Measurements from ENCODE around the gene RBM15. TPM values are rescaled to one million over a fixed set of nuclear protein-coding genes. Genes with fewer than 3 reads are reported as not detected.
A peak's percentile ranks its signal among the peaks of the same experiment; 100 is the strongest.

Gene RBM15, protein sequence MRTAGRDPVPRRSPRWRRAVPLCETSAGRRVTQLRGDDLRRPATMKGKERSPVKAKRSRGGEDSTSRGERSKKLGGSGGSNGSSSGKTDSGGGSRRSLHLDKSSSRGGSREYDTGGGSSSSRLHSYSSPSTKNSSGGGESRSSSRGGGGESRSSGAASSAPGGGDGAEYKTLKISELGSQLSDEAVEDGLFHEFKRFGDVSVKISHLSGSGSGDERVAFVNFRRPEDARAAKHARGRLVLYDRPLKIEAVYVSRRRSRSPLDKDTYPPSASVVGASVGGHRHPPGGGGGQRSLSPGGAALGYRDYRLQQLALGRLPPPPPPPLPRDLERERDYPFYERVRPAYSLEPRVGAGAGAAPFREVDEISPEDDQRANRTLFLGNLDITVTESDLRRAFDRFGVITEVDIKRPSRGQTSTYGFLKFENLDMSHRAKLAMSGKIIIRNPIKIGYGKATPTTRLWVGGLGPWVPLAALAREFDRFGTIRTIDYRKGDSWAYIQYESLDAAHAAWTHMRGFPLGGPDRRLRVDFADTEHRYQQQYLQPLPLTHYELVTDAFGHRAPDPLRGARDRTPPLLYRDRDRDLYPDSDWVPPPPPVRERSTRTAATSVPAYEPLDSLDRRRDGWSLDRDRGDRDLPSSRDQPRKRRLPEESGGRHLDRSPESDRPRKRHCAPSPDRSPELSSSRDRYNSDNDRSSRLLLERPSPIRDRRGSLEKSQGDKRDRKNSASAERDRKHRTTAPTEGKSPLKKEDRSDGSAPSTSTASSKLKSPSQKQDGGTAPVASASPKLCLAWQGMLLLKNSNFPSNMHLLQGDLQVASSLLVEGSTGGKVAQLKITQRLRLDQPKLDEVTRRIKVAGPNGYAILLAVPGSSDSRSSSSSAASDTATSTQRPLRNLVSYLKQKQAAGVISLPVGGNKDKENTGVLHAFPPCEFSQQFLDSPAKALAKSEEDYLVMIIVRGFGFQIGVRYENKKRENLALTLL
- 56.5 and 66.1 TPM in 2 replicates for total RNA-seq (2014; rRNA removed; shearing (Covaris generic))

DNA sequence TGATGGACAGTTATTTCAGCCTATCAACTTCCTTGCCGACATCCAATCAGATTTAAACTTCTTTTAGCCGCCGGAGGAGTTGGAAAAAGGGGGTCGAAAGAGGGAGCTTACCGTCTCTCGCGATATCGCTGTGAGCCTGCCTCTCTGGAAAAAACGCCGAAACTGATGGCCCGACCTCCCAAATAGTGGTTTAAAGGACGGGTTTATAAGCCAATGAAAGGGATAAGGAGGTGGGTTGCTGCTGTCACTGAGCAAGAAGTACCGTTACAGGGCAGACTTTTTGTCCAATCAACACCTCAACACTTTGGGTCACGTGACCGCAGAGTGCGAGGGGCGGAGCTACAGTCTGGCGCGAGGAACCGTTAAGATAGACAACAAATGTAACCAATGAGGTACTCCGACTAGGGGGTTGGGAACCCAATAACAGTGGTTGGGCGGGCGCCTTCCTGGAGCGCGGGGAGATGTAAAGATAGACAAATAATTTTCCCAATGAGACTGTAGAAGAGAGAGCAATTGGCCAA, at the start of gene RBM15:
Gene RBM15 (plus strand): TSS at position 492 of the 521 bp plus-strand sequence. CDS start 29 bp downstream, at position 521.
- peak; percentile 99 to 100 for DNase-seq
- no peaks in the 10 kb centered on the region for H3K27me3 ChIP-seq
- H3K4me3 ChIP-seq: peak within 1 kb of the TSS; percentile 97

DNA sequence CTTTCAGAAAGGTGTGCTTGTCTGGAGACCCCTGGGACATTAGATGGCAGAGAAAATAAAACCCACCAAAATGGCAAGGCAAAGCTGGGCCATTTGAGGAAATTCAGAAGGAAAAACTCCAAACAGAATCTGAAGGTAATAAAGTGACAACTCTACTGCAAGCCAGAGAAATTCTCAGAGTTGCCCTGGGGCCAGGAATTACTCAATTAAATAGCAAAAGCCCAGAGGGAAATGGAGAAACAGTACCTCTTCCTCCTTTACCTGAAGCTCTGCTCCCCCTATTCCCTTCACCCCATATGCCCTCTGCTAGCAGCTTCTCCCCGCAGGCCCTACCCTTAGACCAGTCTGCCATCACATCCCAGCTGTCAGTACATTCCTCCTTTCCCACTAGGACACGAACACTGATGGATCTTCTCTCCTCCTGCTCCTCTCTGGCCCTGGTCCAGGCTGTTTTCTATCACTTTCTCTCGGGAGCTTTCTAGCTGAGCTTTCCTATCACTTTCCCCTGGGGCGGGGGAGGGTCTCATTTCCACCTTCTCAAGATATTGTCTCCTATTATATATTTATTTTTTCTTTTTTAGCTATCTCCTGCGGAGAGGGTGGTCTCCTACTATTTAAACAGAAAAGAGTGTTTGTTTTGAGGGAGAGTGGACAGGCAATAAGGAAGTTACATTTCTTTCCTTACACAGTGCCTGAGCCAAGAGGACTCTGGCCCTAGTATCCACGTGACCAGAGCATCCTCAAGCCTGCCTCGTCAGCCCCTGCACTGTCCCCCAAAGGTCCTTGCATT, 47.7 kb upstream of the RBM15 start:
- peak in 1 of 2 experiments; percentile 20 for DNase-seq
- no peaks in the 10 kb centered on the region for H3K9me3 ChIP-seq (replicated peaks)
- no peaks in the 10 kb centered on the region for H3K36me3 ChIP-seq
- peaks cover 3% of the 10 kb centered on the region for H3K27me3 ChIP-seq
- H3K4me1 ChIP-seq: no peaks in the 10 kb centered on the region
- H3K27ac ChIP-seq: no peak overlapping the region
- H3K4me3 ChIP-seq: no peak overlapping the region

More for the DNA sequence above, at the start of gene RBM15:
- H3K36me3 ChIP-seq: peaks cover 33% of the 10 kb centered on the region
- no peaks in the 10 kb centered on the region for H3K9me3 ChIP-seq (replicated peaks)
- H3K27ac ChIP-seq: peak within 1 kb of the TSS; percentile 96
- H3K4me1 ChIP-seq: peaks cover 8% of the 10 kb centered on the region; the same call in 1 of the 2 replicates

DNA sequence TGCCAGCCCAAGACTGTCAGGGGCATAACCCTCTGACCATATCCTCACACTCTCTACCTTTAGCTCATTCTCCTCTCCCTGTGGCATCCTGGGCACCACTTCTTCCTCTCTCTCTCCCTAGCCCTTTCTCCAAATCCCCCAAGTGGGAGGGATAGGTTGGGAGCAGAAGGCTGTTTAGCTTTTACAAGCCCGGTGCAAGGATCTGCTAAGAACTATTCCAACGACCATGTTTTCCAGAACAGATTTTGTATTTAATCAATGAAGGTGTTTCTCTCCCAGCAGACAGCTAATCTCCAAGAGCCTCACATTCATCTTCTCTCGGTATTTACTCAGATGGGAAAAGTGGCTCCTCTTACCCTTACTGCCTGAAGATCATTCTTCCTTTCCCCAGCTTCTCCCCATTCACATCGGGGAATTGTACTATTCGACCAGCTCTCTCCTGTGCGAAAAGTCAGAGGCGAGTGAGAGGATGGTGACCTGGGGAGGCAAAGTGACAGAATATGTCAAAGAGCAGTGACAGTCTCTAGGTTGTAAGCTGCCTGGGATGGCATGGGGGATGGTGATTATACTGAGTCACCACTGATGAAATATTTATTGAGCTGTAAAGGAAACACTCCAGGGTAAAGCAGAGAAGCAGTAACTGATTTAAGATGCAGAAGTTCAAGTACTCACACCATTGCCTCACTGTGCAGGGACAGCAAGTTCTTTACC, 47.0 kb upstream of the RBM15 start:
- H3K4me3 ChIP-seq: no peak overlapping the region

DNA sequence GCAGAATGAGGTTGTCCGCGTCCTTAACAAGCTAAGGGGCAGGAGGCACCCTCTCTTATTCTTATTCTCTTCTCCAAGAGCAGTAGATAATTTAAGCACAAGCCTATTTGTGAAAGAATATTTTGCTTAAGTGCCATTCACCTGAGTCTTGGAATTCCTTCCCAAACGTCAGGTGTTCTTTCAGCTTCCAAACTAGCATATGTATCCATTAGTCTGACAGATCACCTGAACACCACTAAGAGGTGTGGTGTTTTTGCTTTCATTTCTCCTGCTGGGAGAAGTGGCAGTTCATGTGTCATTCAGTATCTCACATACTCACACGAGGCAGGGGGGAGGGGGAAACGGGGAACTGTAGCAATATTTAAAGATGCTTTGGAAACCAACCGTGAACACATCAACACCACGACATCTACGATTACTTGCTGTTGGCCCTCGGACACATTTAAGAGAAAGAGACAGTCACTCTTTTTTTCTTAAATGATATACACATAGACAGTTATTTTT, 45.5 kb upstream of the RBM15 start:
- DNase-seq: no peak
- no peak overlapping the region for H3K27ac ChIP-seq

More for the DNA sequence above, 47.0 kb upstream of the RBM15 start:
- Histone ChIP-seq H3K27ac (no peak overlapping the region), H3K27me3 (peaks cover 3% of the 10 kb centered on the region), H3K9me3 (replicated peaks) (no peaks in the 10 kb centered on the region), H3K36me3 (no peaks in the 10 kb centered on the region), H3K4me1 (no peaks in the 10 kb centered on the region)
- no peak for DNase-seq

DNA sequence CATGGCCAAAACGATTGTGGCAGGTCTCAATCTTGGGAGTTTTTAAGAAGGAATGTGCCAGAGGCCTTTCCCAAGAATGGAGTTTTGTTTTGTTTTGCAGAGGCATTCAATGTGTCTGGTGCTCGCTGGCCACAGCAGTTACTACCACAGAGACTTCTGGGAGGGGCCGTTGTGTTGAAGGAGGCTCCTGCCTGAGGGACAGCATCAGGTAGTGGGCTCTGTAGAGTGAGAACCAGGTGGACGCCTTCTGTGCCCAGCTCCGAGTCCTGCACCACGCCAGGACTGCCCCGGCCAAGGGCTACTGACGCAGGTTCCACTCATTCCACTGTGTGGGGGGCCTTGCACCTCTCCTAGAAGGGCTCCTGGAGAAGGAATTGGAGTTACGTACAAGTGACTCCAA, 44.9 kb upstream of the RBM15 start:
- Histone ChIP-seq H3K9me3 (replicated peaks) (no peaks in the 10 kb centered on the region), H3K4me3 (no peak overlapping the region), H3K27ac (no peak overlapping the region), H3K36me3 (no peaks in the 10 kb centered on the region), H3K4me1 (no peaks in the 10 kb centered on the region), H3K27me3 (peaks cover 3% of the 10 kb centered on the region)
- no peak for DNase-seq

More for the DNA sequence above, 45.5 kb upstream of the RBM15 start:
- Histone ChIP-seq H3K9me3 (replicated peaks) (no peaks in the 10 kb centered on the region), H3K4me3 (no peak overlapping the region), H3K36me3 (no peaks in the 10 kb centered on the region), H3K27me3 (peaks cover 3% of the 10 kb centered on the region), H3K4me1 (no peaks in the 10 kb centered on the region)

DNA sequence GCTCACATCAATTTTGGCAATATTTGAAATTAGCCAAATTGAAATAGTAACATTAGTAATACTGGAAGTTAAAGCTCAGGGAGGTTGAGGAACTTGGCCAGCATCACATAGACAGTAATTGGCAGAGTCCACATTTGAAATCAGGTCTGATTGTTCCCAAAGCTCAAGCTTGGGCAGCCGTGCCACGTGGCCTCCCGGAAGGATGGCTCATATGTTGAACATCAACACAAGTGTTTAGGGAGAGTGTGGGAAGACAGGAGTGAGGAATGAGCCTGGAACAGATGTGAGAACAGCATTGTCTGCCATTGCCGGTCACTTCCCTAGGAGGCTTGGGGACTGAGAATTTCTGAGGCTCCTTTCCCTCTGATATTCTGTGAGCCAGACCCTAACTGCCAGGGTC, 40.2 kb upstream of the RBM15 start:
- no peaks in the 10 kb centered on the region for H3K4me1 ChIP-seq
- peaks cover 3% of the 10 kb centered on the region for H3K27me3 ChIP-seq
- DNase-seq: no peak
- no peaks in the 10 kb centered on the region for H3K9me3 ChIP-seq (replicated peaks)
- no peaks in the 10 kb centered on the region for H3K36me3 ChIP-seq
- no peak overlapping the region for H3K27ac ChIP-seq
- no peak overlapping the region for H3K4me3 ChIP-seq

DNA sequence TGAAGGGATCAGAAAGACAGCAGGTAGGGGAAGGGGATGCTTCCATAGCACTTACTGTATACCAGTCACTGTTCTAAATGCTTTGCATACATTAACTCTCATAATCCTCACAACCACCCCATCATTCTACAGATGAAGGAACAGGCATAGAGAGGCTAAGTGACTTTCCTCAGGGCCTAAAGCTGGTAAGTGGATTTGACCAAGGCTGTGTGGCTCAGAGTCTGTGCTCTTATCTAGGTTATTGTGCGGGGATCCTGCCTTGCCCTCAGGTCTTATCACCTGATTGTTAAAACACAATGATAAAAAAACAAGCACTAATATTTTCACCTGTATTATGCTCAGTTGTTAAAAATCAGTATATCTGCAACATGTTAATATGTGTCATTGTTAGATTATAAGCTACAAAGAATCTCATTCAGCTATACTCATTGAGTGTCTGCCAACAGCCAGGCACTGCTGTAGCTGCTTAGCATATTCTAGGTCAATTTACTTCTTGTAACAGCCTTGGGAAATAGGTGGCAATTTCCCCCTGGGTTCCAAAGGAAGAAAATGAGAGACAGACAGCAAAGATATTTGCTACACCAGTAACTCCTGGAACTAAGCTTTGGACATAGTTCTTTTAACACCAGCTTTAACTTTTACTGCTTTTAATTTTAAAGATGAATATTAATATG, 38.6 kb upstream of the RBM15 start:
- no peak for DNase-seq
- H3K36me3 ChIP-seq: no peaks in the 10 kb centered on the region
- H3K9me3 ChIP-seq (replicated peaks): no peaks in the 10 kb centered on the region
- H3K4me3 ChIP-seq: no peak overlapping the region
- no peaks in the 10 kb centered on the region for H3K4me1 ChIP-seq
- peaks cover 3% of the 10 kb centered on the region for H3K27me3 ChIP-seq
- H3K27ac ChIP-seq: no peak overlapping the region

DNA sequence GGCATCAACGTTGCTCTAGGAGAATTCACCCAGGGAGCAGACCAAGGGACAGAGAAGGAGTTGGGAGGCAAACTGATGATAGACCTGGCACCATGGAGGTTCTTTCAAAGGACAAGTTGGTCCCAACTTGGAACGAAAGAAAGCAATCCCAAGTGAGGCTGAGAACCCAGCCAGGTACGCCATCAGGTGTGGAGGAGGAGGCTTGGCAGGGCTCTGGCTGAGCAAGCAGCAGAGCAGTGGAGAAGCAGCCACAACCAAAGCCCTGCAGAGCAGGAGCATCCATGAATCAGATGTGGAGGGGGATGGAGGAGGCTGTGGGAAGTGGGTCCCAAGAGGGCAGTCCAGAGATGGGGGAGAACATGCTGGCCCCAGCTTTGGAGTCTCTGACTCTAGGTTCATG, 36.3 kb upstream of the RBM15 start:
- H3K36me3 ChIP-seq: no peaks in the 10 kb centered on the region
- no peak overlapping the region for H3K4me3 ChIP-seq
- H3K9me3 ChIP-seq (replicated peaks): no peaks in the 10 kb centered on the region
- no peaks in the 10 kb centered on the region for H3K4me1 ChIP-seq
- H3K27me3 ChIP-seq: no peaks in the 10 kb centered on the region; the same call in 1 of the 2 replicates
- DNase-seq: no peak
- H3K27ac ChIP-seq: no peak overlapping the region

DNA sequence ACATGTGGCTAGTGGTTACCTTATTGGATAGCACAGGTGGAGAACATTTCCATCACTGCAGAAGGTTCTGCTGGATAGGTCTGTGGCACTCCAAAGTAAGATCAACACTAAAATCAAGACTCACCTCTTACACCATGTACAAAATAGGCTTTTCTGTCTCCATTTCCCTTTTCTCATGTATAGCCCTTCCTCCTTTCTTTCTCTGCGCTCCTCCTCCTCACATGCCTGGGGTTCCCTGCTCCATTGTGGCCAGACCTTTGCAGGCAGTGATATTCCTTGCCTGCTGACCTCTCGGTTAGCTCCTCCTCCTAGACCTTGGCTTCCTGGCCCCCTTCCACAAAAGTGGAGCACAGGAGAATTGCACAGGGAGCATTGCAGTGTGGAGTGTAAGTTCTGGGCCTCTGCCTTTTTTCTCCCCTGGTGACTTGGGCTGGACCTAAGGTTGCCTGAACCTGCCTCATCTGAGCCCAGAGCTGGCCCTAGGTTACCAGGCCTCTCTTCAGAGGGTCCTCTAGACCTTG, 33.2 kb upstream of the RBM15 start:
- Histone ChIP-seq H3K27ac (no peak overlapping the region), H3K4me1 (no peaks in the 10 kb centered on the region), H3K4me3 (no peak overlapping the region), H3K9me3 (replicated peaks) (no peaks in the 10 kb centered on the region), H3K36me3 (no peaks in the 10 kb centered on the region), H3K27me3 (no peaks in the 10 kb centered on the region; the same call in 1 of the 2 replicates)
- no peak for DNase-seq

DNA sequence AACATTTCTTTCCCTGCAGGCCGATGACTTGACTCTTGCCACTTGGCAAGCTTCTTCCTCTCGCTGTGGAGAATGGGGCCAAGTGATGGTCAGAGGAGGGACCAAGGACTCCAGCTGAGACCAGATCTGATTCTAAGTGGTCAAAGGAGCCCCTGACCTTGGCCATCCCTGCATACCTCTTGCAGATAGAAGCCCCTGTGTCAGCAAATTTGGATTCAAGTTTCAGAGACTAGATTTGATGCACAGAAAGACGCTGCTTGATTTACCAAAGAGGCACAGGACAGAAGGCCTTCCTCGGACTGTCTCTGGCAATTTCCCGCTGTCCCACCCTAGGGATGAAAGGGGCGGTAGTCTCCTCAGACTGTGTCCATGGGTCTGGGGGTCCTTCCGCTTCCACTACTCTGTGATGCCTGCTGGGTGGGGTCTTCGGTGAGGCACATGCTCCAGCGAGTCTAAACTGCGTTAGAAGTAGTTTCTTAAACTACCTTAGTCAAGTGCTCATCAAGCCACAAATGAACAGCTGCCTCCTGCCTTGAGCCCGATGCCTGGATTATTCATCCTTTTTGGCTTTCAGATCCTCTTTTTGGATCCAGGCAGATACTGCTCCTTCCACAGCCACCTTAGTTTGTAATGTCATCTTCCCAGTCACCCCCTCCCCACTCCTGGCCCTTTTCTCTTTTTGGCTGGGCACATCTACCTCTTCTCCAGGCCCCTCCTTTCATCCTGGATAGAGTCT, 31.8 kb upstream of the RBM15 start:
- H3K27ac ChIP-seq: no peak overlapping the region
- H3K4me3 ChIP-seq: no peak overlapping the region
- no peak for DNase-seq
- H3K9me3 ChIP-seq (replicated peaks): no peaks in the 10 kb centered on the region
- no peaks in the 10 kb centered on the region; the same call in 1 of the 2 replicates for H3K27me3 ChIP-seq
- no peaks in the 10 kb centered on the region for H3K4me1 ChIP-seq
- no peaks in the 10 kb centered on the region for H3K36me3 ChIP-seq

DNA sequence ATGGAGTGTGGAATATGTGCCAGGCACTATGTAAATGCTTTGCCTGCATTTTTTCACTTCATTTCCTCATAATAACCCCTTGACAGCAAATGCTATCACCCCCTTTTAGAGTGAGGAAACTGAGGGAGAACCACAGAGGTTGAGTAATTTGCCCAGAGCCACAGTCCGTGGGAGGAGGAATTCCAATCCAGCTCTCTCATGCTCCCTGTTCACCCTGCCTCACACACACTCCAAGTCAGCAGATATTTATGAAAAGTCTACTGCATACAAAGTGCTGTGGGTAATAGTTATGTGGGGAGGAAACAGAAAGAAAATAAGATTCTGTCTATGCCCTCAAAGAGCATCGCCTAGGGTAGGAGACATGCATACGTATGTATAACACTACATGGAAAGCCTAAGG, 30.9 kb upstream of the RBM15 start:
- no peak overlapping the region for H3K27ac ChIP-seq
- no peak for DNase-seq
- no peaks in the 10 kb centered on the region for H3K4me1 ChIP-seq
- H3K9me3 ChIP-seq (replicated peaks): no peaks in the 10 kb centered on the region
- no peaks in the 10 kb centered on the region for H3K36me3 ChIP-seq
- no peak overlapping the region for H3K4me3 ChIP-seq
- H3K27me3 ChIP-seq: no peaks in the 10 kb centered on the region; the same call in 1 of the 2 replicates

DNA sequence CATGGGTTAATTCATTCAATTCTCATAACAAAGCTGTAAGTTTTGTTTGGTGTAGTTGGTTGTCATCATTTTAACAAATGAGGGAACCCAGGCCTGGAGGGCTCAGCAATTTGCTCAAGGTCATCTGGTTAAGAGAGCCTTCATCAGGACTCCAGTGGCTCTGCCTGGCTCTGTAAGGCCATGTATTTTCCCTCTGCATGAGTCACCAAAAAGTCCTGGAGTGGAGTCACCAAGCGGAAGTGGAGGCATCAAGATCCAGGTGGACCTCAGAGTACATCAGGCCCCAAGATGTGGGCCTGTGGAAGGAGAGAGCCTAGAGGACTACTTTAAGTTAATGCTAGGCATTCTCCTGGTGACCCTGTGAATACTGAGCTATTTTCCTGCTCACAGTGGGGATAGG, 30.0 kb upstream of the RBM15 start:
- Histone ChIP-seq H3K4me1 (no peaks in the 10 kb centered on the region), H3K36me3 (no peaks in the 10 kb centered on the region), H3K27me3 (no peaks in the 10 kb centered on the region; the same call in 1 of the 2 replicates), H3K4me3 (no peak overlapping the region), H3K27ac (no peak overlapping the region), H3K9me3 (replicated peaks) (no peaks in the 10 kb centered on the region)
- DNase-seq: no peak
